ENCODE results near the gene OR6J1. TPM values are rescaled to one million over a fixed set of nuclear protein-coding genes. Genes with fewer than 3 reads are reported as not detected.
"Not testable (repeated sequence)": the region's sequence is repeated elsewhere in the genome, so short reads cannot be mapped to it uniquely, and the experiment has no call there.

Gene OR6J1
- total RNA-seq, 1 donor from 2014 or later: not detected

DNA sequence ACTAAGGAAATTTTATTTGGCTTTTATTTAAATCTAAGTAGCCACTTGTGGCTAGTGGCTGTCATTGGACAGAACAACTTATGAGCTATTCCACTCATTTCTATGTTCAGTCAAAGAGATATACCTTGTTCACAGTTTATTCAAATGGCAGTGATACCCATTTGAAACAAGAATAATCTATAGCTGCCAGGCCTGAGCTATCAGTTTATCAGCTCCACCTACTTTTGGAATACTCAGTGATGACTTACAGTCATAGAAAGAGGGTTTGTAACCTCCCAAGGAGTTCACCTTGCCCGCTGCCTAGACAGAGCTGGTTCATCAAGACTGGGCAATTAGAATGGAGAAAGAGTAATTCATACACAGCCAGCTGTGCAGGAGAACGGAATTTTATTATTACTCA lies 50.6 kb downstream of the OR6J1 start:
- no peak for ATAC-seq
- H3K27ac ChIP-seq: no peak overlapping the region

DNA sequence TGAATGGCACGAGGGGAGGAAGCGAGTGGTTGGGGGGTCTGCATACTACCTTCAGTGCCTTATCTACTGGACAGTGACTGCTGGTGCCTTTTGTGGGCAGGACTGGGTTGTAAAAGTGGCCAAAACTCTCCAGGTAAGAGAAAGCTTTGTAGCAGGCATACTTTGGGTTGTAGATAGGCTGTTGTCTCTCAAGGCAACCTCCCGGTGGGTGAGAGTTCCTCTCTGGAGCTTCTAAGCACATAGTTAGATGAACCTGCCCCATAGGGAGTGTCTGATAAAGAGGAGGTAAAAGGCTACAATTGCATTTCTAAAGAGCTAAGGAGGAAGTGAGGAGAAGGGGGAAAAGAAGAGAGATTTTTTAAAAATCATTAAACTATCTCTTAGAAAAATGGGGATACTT lies 51.0 kb downstream of the OR6J1 start:
- Histone ChIP-seq H3K27ac (no peak overlapping the region), H3K4me1 (peaks cover 7% of the 10 kb centered on the region), H3K9me3 (no peaks in the 10 kb centered on the region), H3K27me3 (ENCODE audit: low read depth) (no peaks in the 10 kb centered on the region), H3K36me3 (no peaks in the 10 kb centered on the region), H3K4me3 (no peak overlapping the region)
- intact Hi-C loops (cut with DNase I): no loop called here
- ATAC-seq (no peak), DNase-seq (no peak)
- TF ChIP-seq, protein P1, sequence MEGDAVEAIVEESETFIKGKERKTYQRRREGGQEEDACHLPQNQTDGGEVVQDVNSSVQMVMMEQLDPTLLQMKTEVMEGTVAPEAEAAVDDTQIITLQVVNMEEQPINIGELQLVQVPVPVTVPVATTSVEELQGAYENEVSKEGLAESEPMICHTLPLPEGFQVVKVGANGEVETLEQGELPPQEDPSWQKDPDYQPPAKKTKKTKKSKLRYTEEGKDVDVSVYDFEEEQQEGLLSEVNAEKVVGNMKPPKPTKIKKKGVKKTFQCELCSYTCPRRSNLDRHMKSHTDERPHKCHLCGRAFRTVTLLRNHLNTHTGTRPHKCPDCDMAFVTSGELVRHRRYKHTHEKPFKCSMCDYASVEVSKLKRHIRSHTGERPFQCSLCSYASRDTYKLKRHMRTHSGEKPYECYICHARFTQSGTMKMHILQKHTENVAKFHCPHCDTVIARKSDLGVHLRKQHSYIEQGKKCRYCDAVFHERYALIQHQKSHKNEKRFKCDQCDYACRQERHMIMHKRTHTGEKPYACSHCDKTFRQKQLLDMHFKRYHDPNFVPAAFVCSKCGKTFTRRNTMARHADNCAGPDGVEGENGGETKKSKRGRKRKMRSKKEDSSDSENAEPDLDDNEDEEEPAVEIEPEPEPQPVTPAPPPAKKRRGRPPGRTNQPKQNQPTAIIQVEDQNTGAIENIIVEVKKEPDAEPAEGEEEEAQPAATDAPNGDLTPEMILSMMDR (IDR thresholded peaks at IDR 0.05): no peak

More for the DNA sequence above, 50.6 kb downstream of the OR6J1 start:
- TF ChIP-seq, protein P1 (IDR thresholded peaks at IDR 0.05): no peak
- Histone ChIP-seq H3K4me3 (no peak overlapping the region), H3K4me1 (peaks cover 6% of the 10 kb centered on the region), H3K9me3 (no peaks in the 10 kb centered on the region), H3K27me3 (ENCODE audit: low read depth) (no peaks in the 10 kb centered on the region), H3K36me3 (no peaks in the 10 kb centered on the region)
- intact Hi-C loops (cut with DNase I): no loop called here
- no peak for DNase-seq

DNA sequence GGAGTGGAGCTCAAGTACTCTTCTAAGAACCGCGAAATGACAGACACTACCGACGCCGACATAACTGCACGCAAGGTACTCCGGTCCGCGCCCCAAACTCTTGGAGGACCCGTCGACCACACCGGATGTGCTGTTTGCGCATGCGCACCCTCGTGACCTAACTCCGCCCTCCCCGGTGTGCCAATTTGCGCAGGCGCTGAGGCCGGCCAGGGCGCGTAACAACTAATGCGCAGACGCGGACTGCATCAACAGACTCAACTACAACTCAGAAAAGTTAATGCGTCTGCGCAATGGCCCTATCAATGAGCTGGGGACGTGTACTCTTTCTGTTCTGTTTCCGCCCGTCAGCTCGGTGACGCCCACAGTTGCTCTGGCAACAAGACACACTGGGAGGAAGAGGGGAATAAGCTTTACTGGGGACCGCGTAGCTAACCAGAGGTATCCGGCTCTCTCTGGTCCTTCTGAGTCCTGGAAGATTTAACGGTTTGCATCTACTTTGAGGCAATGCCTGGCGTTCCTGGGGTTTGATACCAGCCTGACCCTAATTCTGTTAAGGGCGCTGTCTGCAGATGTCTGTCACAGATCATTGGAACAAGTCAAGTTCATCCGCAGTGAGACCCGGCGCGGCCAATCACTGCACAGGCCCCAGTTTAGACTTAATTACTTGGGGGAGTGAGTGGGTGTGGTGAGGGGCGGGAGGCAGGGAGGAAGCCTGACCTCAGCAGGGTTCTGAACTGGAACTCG lies 54.9 kb downstream of the OR6J1 start, which contains the start of gene DAD1:
Gene DAD1 (minus strand): TSS at position 129 of the 744 bp plus-strand sequence. CDS start 67 bp downstream, at position 62.
- no peaks in the 10 kb centered on the region for H3K27me3 ChIP-seq (ENCODE audit: low read depth)
- intact Hi-C loops (cut with DNase I): no loop called here
- peak; percentile 99 for ATAC-seq

DNA sequence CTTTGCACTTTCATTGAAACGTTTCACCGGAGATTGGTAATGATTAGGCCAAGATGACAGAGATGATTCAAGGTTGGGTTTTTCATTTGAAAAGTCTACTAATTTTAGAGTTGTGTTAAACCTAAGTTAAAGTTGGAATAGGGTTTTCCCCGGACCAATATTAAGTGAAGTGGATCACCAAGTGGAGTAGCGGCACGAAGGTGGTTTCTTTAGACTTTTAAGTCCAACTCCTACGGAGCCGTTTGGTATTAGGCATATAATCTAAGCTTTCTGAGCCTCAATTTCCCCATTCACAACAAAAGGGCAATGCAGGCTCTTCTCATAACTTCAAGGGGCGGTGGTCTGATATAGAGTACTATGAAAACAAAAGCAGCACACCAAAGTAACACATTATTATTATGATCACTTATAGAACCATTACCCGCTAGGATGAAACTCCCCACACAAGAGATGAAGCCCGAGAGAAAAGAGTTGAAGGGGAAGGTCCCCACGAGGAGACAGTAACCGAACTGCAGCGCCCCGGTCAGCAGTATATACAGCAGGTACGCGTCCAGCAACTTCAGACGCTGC lies 55.5 kb downstream of the OR6J1 start:
- Histone ChIP-seq H3K4me1 (peaks cover 45% of the 10 kb centered on the region), H3K4me3 (peak overlapping the region; percentile 79), H3K9me3 (no peaks in the 10 kb centered on the region), H3K36me3 (no peaks in the 10 kb centered on the region), H3K27ac (peak overlapping the region; percentile 96), H3K27me3 (ENCODE audit: low read depth) (no peaks in the 10 kb centered on the region)
- TF ChIP-seq, protein P1 (IDR thresholded peaks at IDR 0.05): no peak
- intact Hi-C loops (cut with DNase I): no loop called here
- no peak for DNase-seq
- no peak for ATAC-seq

More for the DNA sequence above, 54.9 kb downstream of the OR6J1 start, which contains the start of gene DAD1:
- H3K4me3 ChIP-seq: peak within 1 kb of the TSS; percentile 79
- TF ChIP-seq, protein P1 (IDR thresholded peaks at IDR 0.05): no peak
- no peaks in the 10 kb centered on the region for H3K9me3 ChIP-seq
- peak; percentile 97 for DNase-seq
- no peaks in the 10 kb centered on the region for H3K36me3 ChIP-seq
- H3K27ac ChIP-seq: peak within 1 kb of the TSS; percentile 96
- H3K4me1 ChIP-seq: peaks cover 39% of the 10 kb centered on the region

DNA sequence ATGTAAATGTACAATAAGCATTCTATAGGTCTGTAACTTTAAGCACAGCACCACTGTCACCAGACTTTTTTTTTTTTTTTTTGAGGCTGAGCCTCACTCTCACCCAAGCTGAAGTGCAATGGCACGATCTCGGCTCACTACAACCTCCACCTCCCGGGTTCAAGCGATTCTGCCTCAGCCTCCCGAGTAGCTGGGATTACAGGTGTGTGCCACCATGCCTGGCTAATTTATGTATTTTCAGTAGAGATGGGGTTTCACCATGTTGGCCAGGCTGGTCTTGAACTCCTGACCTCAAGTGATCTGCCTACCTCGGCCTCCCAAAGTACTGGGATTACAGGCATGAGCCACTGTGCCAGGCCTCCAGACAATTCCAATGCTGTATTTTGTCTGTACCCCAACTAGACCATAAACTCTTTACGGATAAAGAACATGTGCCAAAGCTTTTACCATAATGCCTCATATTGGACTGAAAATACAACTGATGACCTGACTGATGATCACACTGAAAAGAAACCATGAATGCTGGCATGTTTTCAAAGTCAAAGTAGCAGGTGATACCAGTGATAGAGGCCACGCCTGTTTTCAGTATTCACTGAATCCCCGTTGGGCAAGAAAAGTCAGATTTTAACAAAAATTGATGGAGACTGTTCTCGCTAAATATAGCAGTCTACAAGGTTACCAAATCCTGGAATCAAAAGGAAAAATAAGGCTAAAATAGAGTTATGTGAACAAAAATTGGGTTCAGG lies 56.3 kb downstream of the OR6J1 start:
- Histone ChIP-seq H3K4me1 (peaks cover 53% of the 10 kb centered on the region), H3K4me3 (peak overlapping the region; percentile 79), H3K27ac (peak overlapping the region; percentile 96)
- intact Hi-C loops (cut with DNase I); DNase-seq; H3K36me3 ChIP-seq; H3K27me3 ChIP-seq (ENCODE audit: low read depth); ATAC-seq; H3K9me3 ChIP-seq: not testable (repeated sequence)

Measured in lower lobe of right lung (tissue), 2 donors.